Stimulated activated CD4-positive, alpha-beta T cell treated with anti-CD3 and anti-CD28 coated beads, Interleukin-12 subunit alpha, Interleukin-12 subunit beta, amount 100 ng/mL, for 4 hours (primary cell): ENCODE measurements around the gene CRY2.

Source experiments
- DNase-seq: peaks from one replicate; pipeline ENCODE4 v3.0.0-alpha.2; 2020

The CRY2 gene

GRCh38 chr11:45918962-45919675 lies 71.8 kb downstream of the CRY2 start:
- DNase-seq = no peak

DNA sequence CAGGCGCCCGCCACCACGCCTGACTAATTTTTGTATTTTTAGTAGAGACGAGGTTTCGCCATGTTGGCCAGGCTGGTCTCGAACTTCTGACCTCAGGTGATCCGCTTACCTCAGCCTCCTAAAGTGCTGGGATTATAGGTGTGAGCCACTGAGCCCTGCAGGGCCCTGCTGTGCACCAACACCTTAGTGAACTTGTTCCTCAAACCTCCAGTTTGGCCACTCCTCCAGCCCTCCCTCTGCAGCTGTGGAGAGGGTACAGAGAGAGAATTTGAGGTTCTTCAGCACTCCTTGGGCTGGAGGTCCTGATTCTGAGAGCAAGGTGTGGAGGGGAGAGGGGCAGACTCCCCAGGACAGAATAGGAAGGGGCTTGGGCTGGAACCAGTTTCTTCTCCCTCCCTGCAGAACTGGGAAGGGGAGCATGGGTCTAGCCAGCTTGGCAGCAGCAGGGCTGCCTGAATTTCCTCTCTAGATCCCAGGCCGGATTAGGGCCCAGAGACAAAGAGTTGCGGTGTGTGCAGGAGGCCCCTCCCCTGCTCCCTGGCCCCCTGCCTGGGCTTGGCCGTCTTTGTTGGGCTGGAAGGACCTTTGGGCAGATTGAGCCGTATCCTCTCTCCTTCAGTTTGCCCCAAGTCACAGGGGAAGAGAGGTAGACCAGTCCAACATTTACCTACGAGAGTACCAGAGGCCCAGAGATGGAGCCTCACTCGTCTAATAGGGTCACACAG lies 72.7 kb downstream of the CRY2 start:
- no peak for DNase-seq

GRCh38 chr11:45920531-45921477 lies 73.5 kb downstream of the CRY2 start:
- DNase-seq = no peak

- no peak for DNase-seq
Observed at GRCh38 chr11:45921561-45922424, 74.5 kb downstream of the CRY2 start.

DNA sequence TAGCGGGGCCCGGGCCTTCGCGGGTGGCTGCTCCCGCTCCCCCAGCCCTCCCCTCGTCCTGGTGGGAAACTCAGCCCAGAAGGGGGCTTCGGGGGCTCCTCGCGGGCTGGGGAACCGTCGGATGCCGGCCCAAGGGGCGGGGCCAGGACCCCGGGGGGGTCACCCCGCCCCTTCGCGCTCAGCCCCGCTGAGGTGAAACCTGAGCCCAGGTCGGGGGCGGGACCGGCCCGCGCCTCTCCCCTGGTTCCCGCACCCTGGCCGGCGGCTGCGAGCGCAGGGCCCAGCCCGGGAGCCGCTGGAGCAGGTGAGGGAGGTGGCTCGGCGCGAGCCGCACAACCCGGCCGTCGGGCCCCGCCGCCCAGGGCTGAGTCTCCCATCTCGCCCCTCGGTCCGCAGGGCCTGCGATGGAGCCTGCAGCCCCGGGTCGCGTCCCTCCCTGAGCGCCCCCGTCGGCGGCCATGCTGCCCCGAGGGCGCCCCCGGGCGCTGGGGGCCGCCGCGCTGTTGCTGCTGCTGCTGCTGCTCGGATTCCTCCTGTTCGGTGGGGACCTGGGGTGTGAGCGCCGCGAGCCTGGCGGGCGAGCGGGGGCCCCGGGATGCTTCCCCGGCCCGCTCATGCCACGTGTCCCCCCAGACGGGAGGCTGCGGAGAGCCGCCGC lies 75.3 kb downstream of the CRY2 start, which contains the start of gene LARGE2:
Gene LARGE2, plus strand, starts transcription at position 232 of the 658 bp plus-strand sequence. Its CDS starts 227 bp downstream, at position 459.
- no peak for DNase-seq

- no peak for DNase-seq
Observed at GRCh38 chr11:45924036-45924915, 77.0 kb downstream of the CRY2 start.

GRCh38 chr11:45924927-45925326 lies 77.7 kb downstream of the CRY2 start:
- no peak for DNase-seq

GRCh38 chr11:45925550-45925949 lies 78.3 kb downstream of the CRY2 start:
- DNase-seq = no peak

GRCh38 chr11:45926001-45926401 lies 78.7 kb downstream of the CRY2 start:
- no peak for DNase-seq

DNA sequence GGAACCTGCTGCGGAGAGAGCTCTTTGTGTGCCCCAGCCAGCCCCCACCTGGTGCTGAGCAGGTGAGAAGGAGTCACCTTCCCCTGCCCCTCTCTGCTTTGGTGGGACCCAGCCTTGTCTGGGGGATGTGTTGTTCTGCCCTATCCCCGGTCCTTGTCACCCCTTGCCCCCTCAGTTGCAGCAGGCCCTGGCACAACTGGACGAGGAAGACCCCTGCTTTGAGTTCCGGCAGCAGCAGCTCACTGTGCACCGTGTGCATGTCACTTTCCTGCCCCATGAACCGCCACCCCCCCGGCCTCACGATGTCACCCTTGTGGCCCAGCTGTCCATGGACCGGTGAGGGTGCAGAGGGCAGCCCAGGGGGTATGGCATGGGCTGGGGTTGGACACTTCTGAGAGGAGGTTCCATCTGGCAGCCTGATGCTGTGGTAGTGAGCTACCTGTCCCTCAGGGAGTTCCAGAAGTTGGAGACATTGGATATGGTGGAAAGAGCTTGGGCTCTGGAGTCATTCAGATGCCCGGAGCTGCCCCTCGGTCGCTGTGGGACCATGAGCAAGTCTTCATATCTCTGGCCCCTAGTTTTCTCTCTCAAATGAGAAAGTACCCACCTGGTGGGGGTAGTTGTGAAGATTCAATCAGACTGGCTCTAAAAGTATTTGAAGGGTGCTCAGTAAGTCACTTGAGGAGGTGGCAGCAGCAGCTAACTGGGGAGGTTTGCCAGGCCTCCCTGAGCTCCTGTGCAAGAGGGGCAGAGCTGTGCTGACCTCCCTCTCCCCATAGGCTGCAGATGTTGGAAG lies 79.5 kb downstream of the CRY2 start:
- no peak for DNase-seq

DNA sequence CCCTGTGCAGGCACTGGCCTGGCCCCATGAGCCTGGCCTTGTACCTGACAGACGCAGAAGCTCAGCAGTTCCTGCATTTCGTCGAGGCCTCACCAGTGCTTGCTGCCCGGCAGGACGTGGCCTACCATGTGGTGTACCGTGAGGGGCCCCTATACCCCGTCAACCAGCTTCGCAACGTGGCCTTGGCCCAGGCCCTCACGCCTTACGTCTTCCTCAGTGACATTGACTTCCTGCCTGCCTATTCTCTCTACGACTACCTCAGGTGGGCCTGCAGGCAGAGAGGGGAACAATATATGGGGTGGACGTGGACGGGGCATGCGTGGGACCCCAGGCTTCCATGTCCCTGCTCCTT lies 80.0 kb downstream of the CRY2 start:
- no peak for DNase-seq

DNA sequence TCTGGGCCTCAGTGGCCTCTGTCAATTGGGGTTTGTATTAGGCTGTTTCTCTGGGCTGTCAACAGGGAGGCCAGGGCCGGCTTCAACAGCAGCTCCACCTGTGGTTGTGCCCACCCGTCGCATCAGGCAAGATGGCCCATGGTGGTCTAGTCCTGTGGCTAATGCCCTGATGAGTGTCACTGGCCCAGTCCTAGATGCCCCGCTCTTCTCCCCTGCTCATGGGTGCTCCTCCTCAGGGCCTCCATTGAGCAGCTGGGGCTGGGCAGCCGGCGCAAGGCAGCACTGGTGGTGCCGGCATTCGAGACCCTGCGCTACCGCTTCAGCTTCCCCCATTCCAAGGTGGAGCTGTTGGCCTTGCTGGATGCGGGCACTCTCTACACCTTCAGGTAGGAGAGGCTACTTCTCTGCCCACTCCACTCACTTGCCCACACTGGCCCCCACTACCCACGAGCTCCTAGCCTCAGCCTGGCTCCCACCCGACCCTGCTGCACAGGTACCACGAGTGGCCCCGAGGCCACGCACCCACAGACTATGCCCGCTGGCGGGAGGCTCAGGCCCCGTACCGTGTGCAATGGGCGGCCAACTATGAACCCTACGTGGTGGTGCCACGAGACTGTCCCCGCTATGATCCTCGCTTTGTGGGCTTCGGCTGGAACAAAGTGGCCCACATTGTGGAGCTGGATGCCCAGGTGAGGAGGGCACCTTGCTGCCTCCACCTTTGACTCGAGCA lies 80.6 kb downstream of the CRY2 start:
- DNase-seq = no peak

DNA sequence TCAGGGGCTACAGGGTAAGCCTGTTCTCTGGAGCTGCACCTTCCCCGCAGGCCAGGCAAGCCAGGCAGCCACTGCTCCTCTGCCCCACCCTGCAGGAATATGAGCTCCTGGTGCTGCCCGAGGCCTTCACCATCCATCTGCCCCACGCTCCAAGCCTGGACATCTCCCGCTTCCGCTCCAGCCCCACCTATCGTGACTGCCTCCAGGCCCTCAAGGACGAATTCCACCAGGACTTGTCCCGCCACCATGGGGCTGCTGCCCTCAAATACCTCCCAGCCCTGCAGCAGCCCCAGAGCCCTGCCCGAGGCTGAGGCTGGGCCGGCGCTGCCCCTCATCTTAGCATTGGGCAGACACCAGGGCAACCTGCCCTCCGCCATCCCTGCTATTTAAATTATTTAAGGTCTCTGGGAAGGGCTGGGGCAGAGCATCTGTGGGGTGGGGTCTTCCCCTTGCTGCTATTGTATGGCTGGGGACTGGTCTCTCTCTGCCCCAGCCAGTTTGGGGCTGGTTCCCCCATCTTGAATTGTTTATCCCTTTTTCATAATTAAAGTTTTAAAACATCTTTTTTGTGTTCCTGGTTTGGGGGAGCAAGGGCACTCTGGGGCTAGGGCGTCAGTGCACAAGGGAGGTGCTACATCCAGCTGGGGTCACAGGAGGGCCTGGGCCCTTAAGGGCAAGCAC lies 81.4 kb downstream of the CRY2 start:
- no peak for DNase-seq

- no peak for DNase-seq
Observed at GRCh38 chr11:45929486-45930030, 82.3 kb downstream of the CRY2 start.

- no peak for DNase-seq
Observed at GRCh38 chr11:45930031-45930794, 82.9 kb downstream of the CRY2 start.

DNA sequence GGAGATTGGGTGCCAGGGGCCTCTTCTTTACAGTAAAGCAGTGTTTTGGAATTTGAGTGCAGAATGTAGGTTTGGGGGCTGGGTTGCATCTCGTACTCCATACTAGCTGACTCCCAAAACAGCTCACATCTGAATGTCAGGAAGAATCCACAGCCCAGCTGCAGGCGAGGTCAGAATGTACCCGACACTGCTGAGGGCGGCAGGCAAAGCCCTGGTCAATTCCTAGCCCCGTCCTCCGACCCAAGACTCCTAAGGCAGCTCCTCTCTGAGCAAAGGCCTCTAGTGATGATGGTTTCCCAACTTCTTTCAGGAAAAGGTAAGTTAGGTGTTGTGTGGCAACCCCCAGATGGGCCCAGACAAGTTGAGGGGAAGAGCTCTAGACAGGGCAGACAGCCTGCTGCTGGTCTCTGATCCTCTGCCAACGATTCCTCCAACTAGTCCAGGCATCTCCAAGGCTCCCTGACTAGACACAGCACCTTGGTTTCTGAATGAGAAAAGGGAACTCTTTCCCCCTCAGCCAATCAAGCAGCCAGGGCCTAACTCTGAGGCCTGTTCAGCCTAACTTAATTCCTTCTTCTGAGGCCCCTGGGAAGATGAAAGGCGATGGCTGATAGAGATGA lies 83.8 kb downstream of the CRY2 start:
- no peak for DNase-seq

DNA sequence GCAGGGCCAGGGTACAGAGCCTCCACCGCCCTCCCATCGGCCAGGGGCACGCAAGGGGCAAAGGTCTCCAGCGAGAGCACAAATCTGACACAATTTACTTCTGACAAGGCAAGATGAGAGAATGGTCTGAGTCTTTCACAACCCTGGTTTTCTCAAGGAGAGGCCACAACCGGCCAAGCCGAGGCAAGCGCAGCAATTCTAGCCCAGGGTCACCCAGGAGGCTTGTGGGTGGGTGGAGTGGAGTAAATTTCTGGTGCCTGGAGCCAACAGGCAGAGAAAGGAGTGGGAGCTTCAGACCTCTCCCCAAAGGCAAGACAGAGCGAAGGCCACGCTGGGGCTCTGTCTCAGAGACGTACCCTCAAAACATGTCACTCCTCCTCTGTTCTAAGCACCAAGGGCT lies 84.5 kb downstream of the CRY2 start:
- DNase-seq = no peak
